HepG2 (cell line): ENCODE measurements around the gene HAGHL. TPM values are rescaled to one million over a fixed set of nuclear protein-coding genes. Genes with fewer than 3 reads are reported as not detected.

ENCODE experiments used
- ATAC-seq: fragments of 200-7000 bp; cut with Tn5 transposase; 3 replicates; pipeline ENCODE4 v1.9.1; 2020; ENCODE audit warnings: mild to moderate bottlenecking, moderate library complexity
- BruUV-seq: library from RNA; stranded (reverse); fragments of 400-500 nt; replicated peaks from 2 replicates; lab custom pipeline; 2021; lab: Mats Ljungman, UMichigan
- CTCF ChIA-PET: fragments of 300-600 bp; formaldehyde crosslinking; extraction: SDS; loops from one replicate; lab custom pipeline; 2021; ENCODE audit warnings: low total read pairs, inconsistent platforms, low intra/inter-chr PET ratio; lab: Yijun Ruan, JAX
- POLR2A ChIA-PET: fragments of 350-600 bp; sonication (Branson Sonifier 250); formaldehyde crosslinking; loops from one replicate; lab custom pipeline; 2020; ENCODE audit warnings: antibody characterized with exemption, inconsistent platforms; lab: Yijun Ruan, JAX
- DNase-seq: peaks from one replicate; pipeline ENCODE4 v3.0.0-alpha.2; 2015; ENCODE audit warnings: low spot score
- FAIRE-seq: peaks from 3 replicates; lab custom pipeline; 2011; peaks lifted over from hg19 to GRCh38; lab: Jason Lieb, UNC
- H2AFZ ChIP-seq: one replicate; pipeline ENCODE4 v1.6.1; 2011; ENCODE audit warnings: low read length, inconsistent platforms
- H3K27ac ChIP-seq: fragments of 300-600 bp; 3 replicates; pipeline ENCODE4 v1.8.0; 2011; ENCODE audit warnings: mixed run types, mild to moderate bottlenecking, mixed read lengths, low read length, inconsistent platforms; ENCODE audit not compliant: insufficient read depth; ENCODE audit errors: extremely low read length
- H3K27me3 ChIP-seq, 2 experiments: fragments of 200-600 bp in 1 of 2; 2 replicates in 1 of 2; 3 replicates in 1 of 2; pipeline versions ENCODE4 v1.6.0 to v1.8.0; 2011; ENCODE audit warnings: low read length in 2 of 2, mild to moderate bottlenecking in 2 of 2, moderate library complexity in 2 of 2, inconsistent platforms in 1 of 2; ENCODE audit not compliant: insufficient read depth in 2 of 2, control insufficient read depth in 1 of 2
- H3K36me3 ChIP-seq, 2 experiments: fragments of 200-600 bp in 1 of 2; replicated peaks in 1 of 2; 2 replicates in 1 of 2; 3 replicates in 1 of 2; pipeline versions ENCODE4 v1.5.1 to v1.8.0; 2011; ENCODE audit warnings: low read length in 2 of 2, inconsistent platforms in 1 of 2; ENCODE audit not compliant: insufficient read depth in 2 of 2, control insufficient read depth in 1 of 2
- H3K4me1 ChIP-seq: 2 replicates; pipeline ENCODE4 v1.5.1; 2012; ENCODE audit warnings: low read length, inconsistent platforms; ENCODE audit not compliant: insufficient read depth
- H3K4me2 ChIP-seq: 2 replicates; pipeline ENCODE4 v1.6.0; 2011; ENCODE audit warnings: low read depth, low read length, inconsistent platforms
- H3K4me3 ChIP-seq, 3 experiments: fragments of 200-600 bp in 1 of 3; sonication (generic), shearing (Covaris generic) in 1 of 3; replicated peaks in 1 of 3; 2 replicates each; pipeline ENCODE4 v1.5.1; 2011 to 2016; ENCODE audit warnings: low read length in 3 of 3, inconsistent platforms in 2 of 3, low read depth in 2 of 3, mild to moderate bottlenecking in 2 of 3, control low read depth in 1 of 3, mixed read lengths in 1 of 3; ENCODE audit not compliant: insufficient read depth in 1 of 3
- H3K79me2 ChIP-seq: one replicate; pipeline ENCODE4 v1.6.1; 2011; ENCODE audit warnings: low read length, inconsistent platforms; ENCODE audit not compliant: insufficient read depth
- H3K9ac ChIP-seq: 2 replicates; pipeline ENCODE4 v1.6.0; 2011; ENCODE audit warnings: mild to moderate bottlenecking, low read depth, low read length, inconsistent platforms; ENCODE audit not compliant: insufficient read depth
- H3K9me3 ChIP-seq: 2 replicates; pipeline ENCODE4 v1.5.1; 2012; ENCODE audit warnings: mild to moderate bottlenecking, low read length
- H4K20me1 ChIP-seq: 2 replicates; pipeline ENCODE4 v1.6.0; 2011; ENCODE audit warnings: inconsistent platforms, mild to moderate bottlenecking, low read length, moderate library complexity; ENCODE audit not compliant: insufficient read depth
- ARNTL ChIP-seq: sonication (generic); formaldehyde crosslinking; IDR thresholded peaks from 2 replicates; pipeline ENCODE4 v1.4.0; 2020; ENCODE audit warnings: mild to moderate bottlenecking, missing genetic modification reagents
- CBX1 ChIP-seq: IDR thresholded peaks from one replicate; pipeline ENCODE4 v1.6.1; 2016; ENCODE audit warnings: antibody characterized with exemption, low read depth
- CREB1 ChIP-seq, 2 experiments: fragments of 450-650 bp in 1 of 2; IDR thresholded peaks; 2 replicates each; pipeline ENCODE4 v1.6.1; 2016 to 2017; ENCODE audit warnings: control low read depth in 1 of 2, mild to moderate bottlenecking in 1 of 2, missing compliant biosample characterization in 1 of 2, missing genetic modification characterization in 1 of 2
- EZH2 ChIP-seq: conservative IDR thresholded peaks from 2 replicates; pipeline ENCODE4 v1.6.1; 2012; ENCODE audit warnings: mild to moderate bottlenecking, low read depth, low read length, moderate library complexity
- MED1 ChIP-seq: sonication (generic); formaldehyde crosslinking; IDR thresholded peaks from 2 replicates; pipeline ENCODE4 v1.4.0; 2020; ENCODE audit warnings: missing genetic modification reagents
- MXI1 ChIP-seq: IDR thresholded peaks from 3 replicates; pipeline ENCODE4 v1.6.1; 2012; ENCODE audit warnings: low read depth, low read length, inconsistent platforms, borderline replicate concordance
- NR2F2 ChIP-seq: IDR thresholded peaks from 2 replicates; pipeline ENCODE4 v1.6.1; 2012; ENCODE audit warnings: low read depth, inconsistent platforms, borderline replicate concordance
- RNF219 ChIP-seq: sonication (generic); formaldehyde crosslinking; IDR thresholded peaks from 2 replicates; pipeline ENCODE4 v1.5.0; 2020; ENCODE audit warnings: mild to moderate bottlenecking, missing genetic modification reagents
- SP140L ChIP-seq: sonication (generic); formaldehyde crosslinking; IDR thresholded peaks from 2 replicates; pipeline ENCODE4 v1.4.0; 2020; ENCODE audit warnings: missing genetic modification reagents, borderline replicate concordance
- ZFP62 ChIP-seq: sonication (generic); formaldehyde crosslinking; IDR thresholded peaks from 2 replicates; pipeline ENCODE4 v1.4.0; 2020; ENCODE audit warnings: missing genetic modification reagents
- ZNF121 ChIP-seq: sonication (generic); formaldehyde crosslinking; IDR thresholded peaks from 2 replicates; pipeline ENCODE4 v1.5.0; 2020; ENCODE audit warnings: mild to moderate bottlenecking, missing genetic modification reagents
- ZNF225 ChIP-seq: sonication (generic); formaldehyde crosslinking; IDR thresholded peaks from 2 replicates; pipeline ENCODE4 v1.4.0; 2020; ENCODE audit warnings: mild to moderate bottlenecking, missing genetic modification reagents
- ZNF326 ChIP-seq: sonication (generic); formaldehyde crosslinking; IDR thresholded peaks from 2 replicates; pipeline ENCODE4 v1.4.0; 2020; ENCODE audit warnings: missing genetic modification reagents, borderline replicate concordance
- ZNF460 ChIP-seq: sonication (generic); formaldehyde crosslinking; IDR thresholded peaks from 2 replicates; pipeline ENCODE4 v1.5.1; 2020; ENCODE audit warnings: missing genetic modification reagents, mild to moderate bottlenecking, borderline replicate concordance
- WGBS: methylation state at CpG from one replicate; pipeline ENCODE4 v1.1.6; 2017; ENCODE audit warnings: low lambda C conversion rate; 5-methylcytosine and 5-hydroxymethylcytosine counted together
- in situ Hi-C: cut with HindIII; loops from 2 replicates; pipeline ENCODE4 v1.10.0; 2017; ENCODE audit warnings: low pct_unique_long_range_greater_than_20kb; ENCODE audit not compliant: extremely low pct_ligation_motif_present
- intact Hi-C: fragments of 100-400 bp; cut with micrococcal nuclease; formaldehyde crosslinking; loops from one replicate; pipeline ENCODE4 v1.10.0; 2022; ENCODE audit not compliant: unreplicated experiment
- polyA plus RNA-seq, 8 experiments: library from polyadenylated mRNA; depleted of rRNA in 3 of 8; stranded (reverse) in 7 of 8; unstranded in 1 of 8; fragments of >200 nt; fragmentation: Illumina TruSeq in 4 of 8; extraction: Trizol in 4 of 8; gene quantifications; 2 replicates each; pipeline versions ENCODE4 v1.2.1 to v1.2.3, GENCODE V29; 2011 to 2016; ENCODE audit warnings: low read depth in 4 of 8, missing spikeins in 1 of 8, mixed read lengths in 1 of 8; ENCODE audit not compliant: insufficient read depth in 1 of 8
- total RNA-seq, 5 experiments: library from RNA; depleted of rRNA; stranded (reverse); fragments of >200 nt; fragmentation: Illumina TruSeq; extraction: Trizol; gene quantifications; 2 replicates each; pipeline ENCODE4 v1.2.3, GENCODE V29; 2016; ENCODE audit warnings: low read depth in 1 of 5
- TF ChIP-seq, protein P1 (sequence below), 2 experiments: IDR thresholded peaks; 2 replicates each; pipeline ENCODE4 v1.6.1; 2011 to 2012; ENCODE audit warnings: low read length in 2 of 2, borderline replicate concordance in 1 of 2, low read depth in 1 of 2, mild to moderate bottlenecking in 1 of 2, moderate library complexity in 1 of 2

Gene HAGHL
- total and polyA plus RNA-seq, 2 of the 13 experiments (the other 11 are each of a cell fraction or from before 2014, with no cell fraction given), result 3.4 to 8.4 TPM

- intact Hi-C loops, result no loop called here
- H3K27ac ChIP-seq, result no peak overlapping the region
- no peak for TF ChIP-seq ZNF326 (CRISPR knock-in tag)
- no peak for TF ChIP-seq ZNF460 (CRISPR knock-in tag)
- TF ChIP-seq, protein P1, sequence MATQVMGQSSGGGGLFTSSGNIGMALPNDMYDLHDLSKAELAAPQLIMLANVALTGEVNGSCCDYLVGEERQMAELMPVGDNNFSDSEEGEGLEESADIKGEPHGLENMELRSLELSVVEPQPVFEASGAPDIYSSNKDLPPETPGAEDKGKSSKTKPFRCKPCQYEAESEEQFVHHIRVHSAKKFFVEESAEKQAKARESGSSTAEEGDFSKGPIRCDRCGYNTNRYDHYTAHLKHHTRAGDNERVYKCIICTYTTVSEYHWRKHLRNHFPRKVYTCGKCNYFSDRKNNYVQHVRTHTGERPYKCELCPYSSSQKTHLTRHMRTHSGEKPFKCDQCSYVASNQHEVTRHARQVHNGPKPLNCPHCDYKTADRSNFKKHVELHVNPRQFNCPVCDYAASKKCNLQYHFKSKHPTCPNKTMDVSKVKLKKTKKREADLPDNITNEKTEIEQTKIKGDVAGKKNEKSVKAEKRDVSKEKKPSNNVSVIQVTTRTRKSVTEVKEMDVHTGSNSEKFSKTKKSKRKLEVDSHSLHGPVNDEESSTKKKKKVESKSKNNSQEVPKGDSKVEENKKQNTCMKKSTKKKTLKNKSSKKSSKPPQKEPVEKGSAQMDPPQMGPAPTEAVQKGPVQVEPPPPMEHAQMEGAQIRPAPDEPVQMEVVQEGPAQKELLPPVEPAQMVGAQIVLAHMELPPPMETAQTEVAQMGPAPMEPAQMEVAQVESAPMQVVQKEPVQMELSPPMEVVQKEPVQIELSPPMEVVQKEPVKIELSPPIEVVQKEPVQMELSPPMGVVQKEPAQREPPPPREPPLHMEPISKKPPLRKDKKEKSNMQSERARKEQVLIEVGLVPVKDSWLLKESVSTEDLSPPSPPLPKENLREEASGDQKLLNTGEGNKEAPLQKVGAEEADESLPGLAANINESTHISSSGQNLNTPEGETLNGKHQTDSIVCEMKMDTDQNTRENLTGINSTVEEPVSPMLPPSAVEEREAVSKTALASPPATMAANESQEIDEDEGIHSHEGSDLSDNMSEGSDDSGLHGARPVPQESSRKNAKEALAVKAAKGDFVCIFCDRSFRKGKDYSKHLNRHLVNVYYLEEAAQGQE (IDR thresholded peaks at IDR 0.05; ENCODE audit: borderline replicate concordance in 1 of 2, low read depth in 1 of 2, low read length in 2 of 2), result peak; percentile 36 to 85
- no peak for TF ChIP-seq MED1 (CRISPR knock-in tag)
- no peak for TF ChIP-seq CREB1 (IDR thresholded peaks at IDR 0.05)
- no peak for TF ChIP-seq CREB1 (CRISPR knock-in tag; IDR thresholded peaks at IDR 0.05)
- no peak for TF ChIP-seq MXI1
- no peak for TF ChIP-seq SP140L (CRISPR knock-in tag)
- TF ChIP-seq ZNF225, result no peak
- no peak for TF ChIP-seq NR2F2
- TF ChIP-seq ZFP62, result no peak
- TF ChIP-seq ZNF121, result no peak
- TF ChIP-seq EZH2, result peak; percentile 78
- TF ChIP-seq CBX1, result no peak
- TF ChIP-seq RNF219 (CRISPR knock-in tag), result no peak
- TF ChIP-seq ARNTL (CRISPR knock-in tag), result no peak
These were observed 22.1 kb upstream of the HAGHL start for GRCh38 chr16:704552-705380.

More at GRCh38 chr16:704552-705380, 22.1 kb upstream of the HAGHL start:
- H3K9me3 ChIP-seq, result no peaks in the 10 kb centered on the region
- WGBS, result 4% methylated on average over 10 of the region's 50 CpGs
- H3K36me3 ChIP-seq, result no peaks in the 10 kb centered on the region
- H4K20me1 ChIP-seq, result peaks cover 3% of the 10 kb centered on the region; the same call in 1 of the 2 replicates
- H3K4me2 ChIP-seq, result no peak overlapping the region
- DNase-seq (no peak), ATAC-seq (peak; percentile 9; the same call in 2 of the 3 replicates), FAIRE-seq (no peak)
- H3K4me1 ChIP-seq, result no peaks in the 10 kb centered on the region
- no peak overlapping the region for H3K9ac ChIP-seq
- no TSS peak for BruUV-seq
- in situ Hi-C loops, result no loop called here
- H3K79me2 ChIP-seq, result no peaks in the 10 kb centered on the region
- H3K27me3 ChIP-seq, result peaks cover 32 to 84% of the 10 kb centered on the region in 2 experiments
- ChIA-PET CTCF (no interaction called here), POLR2A (no interaction called here)
- H2AFZ ChIP-seq, result no peak overlapping the region
- no peak overlapping the region for H3K4me3 ChIP-seq
